ENCODE results near the gene OR4K1. TPM values are rescaled to one million over a fixed set of nuclear protein-coding genes. Genes with fewer than 3 reads are reported as not detected.

Gene OR4K1
- total RNA-seq, 1 experiment from 2014 or later, result not detected

GRCh38 chr14:19920021-19920657 lies 10.6 kb upstream of the OR4K1 start, which contains the start of gene OR4K5:
Gene OR4K5 (plus strand): TSS chr14:19920607. CDS start chr14:19920607, 0 bp downstream.
- H3K27me3 Mint-ChIP-seq (ENCODE audit: insufficient read depth, unreplicated experiment), result no peaks in the 10 kb centered on the region
- intact Hi-C loops (cut with micrococcal nuclease; ENCODE audit: unreplicated experiment), result no loop called here
- Histone ChIP-seq H3K4me1 (no peaks in the 10 kb centered on the region), H3K4me3 (ENCODE audit: low read depth, low read length) (no peak within 1 kb of the TSS), H3K9me3 (no peaks in the 10 kb centered on the region), H3K27me3 (replicated peaks; ENCODE audit: control insufficient read depth, insufficient read depth, low read length) (no peaks in the 10 kb centered on the region), H3K36me3 (ENCODE audit: control insufficient read depth, insufficient read depth, low read length) (no peaks in the 10 kb centered on the region)
- no peaks in the 10 kb centered on the region for H3K36me3 Mint-ChIP-seq (ENCODE audit: insufficient read depth, unreplicated experiment)
- CTCF ChIA-PET, result no interaction called here
- no peak for DNase-seq
- H3K4me3 Mint-ChIP-seq (ENCODE audit: unreplicated experiment), result no peak within 1 kb of the TSS
- POLR2A ChIA-PET, result no interaction called here
- no peak for TF ChIP-seq CTCF (IDR thresholded peaks at IDR 0.05; ENCODE audit: insufficient read depth in 1 of 2, low read depth in 1 of 2, low read length in 1 of 2, severe bottlenecking in 1 of 2, unreplicated experiment in 1 of 2)
- no peaks in the 10 kb centered on the region for H3K4me1 Mint-ChIP-seq (ENCODE audit: low read depth, unreplicated experiment)
- H3K9me3 Mint-ChIP-seq (ENCODE audit: unreplicated experiment), result no peaks in the 10 kb centered on the region
- no TSS peak for BruUV-seq (replicated peaks)
- H3K27ac Mint-ChIP-seq (ENCODE audit: unreplicated experiment), result no peak within 1 kb of the TSS

- no peaks in the 10 kb centered on the region for H3K9me3 ChIP-seq
Observed at GRCh38 chr14:19941668-19942067, 11.0 kb downstream of the OR4K1 start.

GRCh38 chr14:19947413-19948090 lies 16.8 kb downstream of the OR4K1 start:
- Mint-ChIP-seq H3K27ac (ENCODE audit: unreplicated experiment) (no peak overlapping the region), H3K4me3 (ENCODE audit: unreplicated experiment) (no peak overlapping the region), H3K4me1 (ENCODE audit: low read depth, unreplicated experiment) (no peaks in the 10 kb centered on the region), H3K27me3 (ENCODE audit: insufficient read depth, unreplicated experiment) (no peaks in the 10 kb centered on the region), H3K36me3 (ENCODE audit: insufficient read depth, unreplicated experiment) (no peaks in the 10 kb centered on the region), H3K9me3 (ENCODE audit: unreplicated experiment) (no peaks in the 10 kb centered on the region)
- H3K27me3 ChIP-seq (replicated peaks; ENCODE audit: control insufficient read depth, insufficient read depth, low read length), result no peaks in the 10 kb centered on the region
- H3K9me3 ChIP-seq, result no peaks in the 10 kb centered on the region
- POLR2A ChIA-PET, result no interaction called here
- BruUV-seq (replicated peaks), result no TSS peak
- peak in 1 of 2 experiments; percentile 4 for TF ChIP-seq CTCF (IDR thresholded peaks at IDR 0.05; ENCODE audit: insufficient read depth in 1 of 2, low read depth in 1 of 2, low read length in 1 of 2, severe bottlenecking in 1 of 2, unreplicated experiment in 1 of 2)
- no peak for DNase-seq
- intact Hi-C loops (cut with micrococcal nuclease; ENCODE audit: unreplicated experiment), result no loop called here
- H3K4me3 ChIP-seq (ENCODE audit: low read depth, low read length), result no peak overlapping the region
- H3K4me1 ChIP-seq, result no peaks in the 10 kb centered on the region
- H3K36me3 ChIP-seq (ENCODE audit: control insufficient read depth, insufficient read depth, low read length), result no peaks in the 10 kb centered on the region
- CTCF ChIA-PET, result no interaction called here

More at GRCh38 chr14:19941668-19942067, 11.0 kb downstream of the OR4K1 start:
- CTCF ChIA-PET, result no interaction called here
- Histone ChIP-seq H3K36me3 (ENCODE audit: control insufficient read depth, insufficient read depth, low read length) (no peaks in the 10 kb centered on the region), H3K4me3 (ENCODE audit: low read depth, low read length) (no peak overlapping the region), H3K4me1 (no peaks in the 10 kb centered on the region), H3K27me3 (replicated peaks; ENCODE audit: control insufficient read depth, insufficient read depth, low read length) (no peaks in the 10 kb centered on the region)
- TF ChIP-seq CTCF (IDR thresholded peaks at IDR 0.05; ENCODE audit: insufficient read depth in 1 of 2, low read depth in 1 of 2, low read length in 1 of 2, severe bottlenecking in 1 of 2, unreplicated experiment in 1 of 2), result no peak
- POLR2A ChIA-PET, result no interaction called here
- Mint-ChIP-seq H3K36me3 (ENCODE audit: insufficient read depth, unreplicated experiment) (no peaks in the 10 kb centered on the region), H3K27ac (ENCODE audit: unreplicated experiment) (no peak overlapping the region), H3K9me3 (ENCODE audit: unreplicated experiment) (no peaks in the 10 kb centered on the region), H3K27me3 (ENCODE audit: insufficient read depth, unreplicated experiment) (no peaks in the 10 kb centered on the region), H3K4me3 (ENCODE audit: unreplicated experiment) (no peak overlapping the region), H3K4me1 (ENCODE audit: low read depth, unreplicated experiment) (no peaks in the 10 kb centered on the region)
- DNase-seq, result no peak
- no TSS peak for BruUV-seq (replicated peaks)
- intact Hi-C loops (cut with micrococcal nuclease; ENCODE audit: unreplicated experiment), result no loop called here
